Kidney epithelial cell (primary cell): Measurements from ENCODE around the gene SH3RF3. TPM values are rescaled to one million over a fixed set of nuclear protein-coding genes. Genes with fewer than 3 reads are reported as not detected.

ENCODE experiments used
- DNase-seq: peaks from one replicate; pipeline ENCODE4 v3.0.0-alpha.2; 2010; ENCODE audit warnings: low read depth
- H3K27me3 ChIP-seq: 2 replicates; pipeline ENCODE4 v1.6.0; 2011; ENCODE audit warnings: low read length; ENCODE audit not compliant: control insufficient read depth, insufficient read depth
- H3K36me3 ChIP-seq: 2 replicates; pipeline ENCODE4 v1.5.1; 2011; ENCODE audit warnings: low read length; ENCODE audit not compliant: control insufficient read depth, insufficient read depth
- H3K4me3 ChIP-seq: 2 replicates; pipeline ENCODE4 v1.5.1; 2011; ENCODE audit warnings: low read depth, mild to moderate bottlenecking, control low read depth, low read length
- total RNA-seq: library from RNA; depleted of rRNA; stranded (reverse); fragments of >200 nt; gene quantifications from 2 replicates; pipeline ENCODE4 v1.2.3, GENCODE V29; 2015
- TF ChIP-seq, protein P1 (sequence below): IDR thresholded peaks from 2 replicates; pipeline ENCODE4 v1.5.1; 2011; ENCODE audit warnings: mild to moderate bottlenecking, moderate library complexity, low read length, control low read depth, inconsistent platforms; ENCODE audit not compliant: insufficient read depth, poor library complexity, severe bottlenecking

Gene SH3RF3
- total RNA-seq, 1 donor from 2014 or later = 9.6 TPM

DNA sequence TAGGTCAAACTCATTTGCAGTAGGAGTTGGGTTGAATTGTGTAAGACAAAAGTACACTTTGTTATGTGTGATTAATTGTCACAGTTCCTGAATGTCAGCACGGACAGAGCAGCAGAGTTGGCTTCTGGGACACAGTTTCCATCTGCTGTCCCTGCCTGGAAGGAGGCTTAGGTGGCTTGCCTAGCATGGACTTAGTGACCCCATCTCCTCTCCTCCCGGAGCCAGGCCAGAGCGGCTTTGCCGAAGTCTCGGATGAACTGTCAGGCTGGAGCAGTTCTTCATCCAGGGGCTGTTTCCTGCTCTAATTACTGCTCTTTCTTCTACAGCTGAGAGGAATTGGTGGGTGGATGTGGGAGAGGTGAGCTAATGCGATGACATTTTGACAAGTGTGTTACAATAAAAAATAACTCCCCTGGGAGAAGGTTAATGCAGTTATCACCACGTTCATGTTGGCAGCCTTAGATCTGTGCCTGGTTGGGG, 102.0 kb downstream of the SH3RF3 start:
- DNase-seq = no peak
- Histone ChIP-seq H3K27me3 (no peaks in the 10 kb centered on the region), H3K36me3 (no peaks in the 10 kb centered on the region), H3K4me3 (no peak overlapping the region)
- TF ChIP-seq, protein P1, sequence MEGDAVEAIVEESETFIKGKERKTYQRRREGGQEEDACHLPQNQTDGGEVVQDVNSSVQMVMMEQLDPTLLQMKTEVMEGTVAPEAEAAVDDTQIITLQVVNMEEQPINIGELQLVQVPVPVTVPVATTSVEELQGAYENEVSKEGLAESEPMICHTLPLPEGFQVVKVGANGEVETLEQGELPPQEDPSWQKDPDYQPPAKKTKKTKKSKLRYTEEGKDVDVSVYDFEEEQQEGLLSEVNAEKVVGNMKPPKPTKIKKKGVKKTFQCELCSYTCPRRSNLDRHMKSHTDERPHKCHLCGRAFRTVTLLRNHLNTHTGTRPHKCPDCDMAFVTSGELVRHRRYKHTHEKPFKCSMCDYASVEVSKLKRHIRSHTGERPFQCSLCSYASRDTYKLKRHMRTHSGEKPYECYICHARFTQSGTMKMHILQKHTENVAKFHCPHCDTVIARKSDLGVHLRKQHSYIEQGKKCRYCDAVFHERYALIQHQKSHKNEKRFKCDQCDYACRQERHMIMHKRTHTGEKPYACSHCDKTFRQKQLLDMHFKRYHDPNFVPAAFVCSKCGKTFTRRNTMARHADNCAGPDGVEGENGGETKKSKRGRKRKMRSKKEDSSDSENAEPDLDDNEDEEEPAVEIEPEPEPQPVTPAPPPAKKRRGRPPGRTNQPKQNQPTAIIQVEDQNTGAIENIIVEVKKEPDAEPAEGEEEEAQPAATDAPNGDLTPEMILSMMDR = no peak

DNA sequence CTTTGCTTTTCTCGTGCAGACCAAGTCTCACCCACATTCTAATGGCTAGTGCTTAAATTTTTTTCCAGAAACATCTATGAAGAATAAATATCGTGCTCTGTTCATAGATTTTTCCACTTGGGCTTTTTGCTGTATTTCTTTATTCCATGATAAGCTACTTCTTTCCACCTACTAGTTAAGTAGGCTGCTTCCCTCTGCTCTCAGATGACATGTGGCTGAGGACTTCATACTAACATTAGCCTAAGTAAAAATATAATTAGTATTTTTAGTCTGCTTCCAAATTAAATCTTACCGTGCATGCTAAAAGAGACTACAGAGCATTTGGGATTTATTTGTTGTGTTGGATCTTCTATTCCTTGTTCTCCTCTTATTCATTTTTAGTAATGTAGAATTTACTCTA, 102.4 kb downstream of the SH3RF3 start:
- Histone ChIP-seq H3K4me3 (no peak overlapping the region), H3K36me3 (no peaks in the 10 kb centered on the region), H3K27me3 (no peaks in the 10 kb centered on the region)
- TF ChIP-seq, protein P1 = no peak
- no peak for DNase-seq

DNA sequence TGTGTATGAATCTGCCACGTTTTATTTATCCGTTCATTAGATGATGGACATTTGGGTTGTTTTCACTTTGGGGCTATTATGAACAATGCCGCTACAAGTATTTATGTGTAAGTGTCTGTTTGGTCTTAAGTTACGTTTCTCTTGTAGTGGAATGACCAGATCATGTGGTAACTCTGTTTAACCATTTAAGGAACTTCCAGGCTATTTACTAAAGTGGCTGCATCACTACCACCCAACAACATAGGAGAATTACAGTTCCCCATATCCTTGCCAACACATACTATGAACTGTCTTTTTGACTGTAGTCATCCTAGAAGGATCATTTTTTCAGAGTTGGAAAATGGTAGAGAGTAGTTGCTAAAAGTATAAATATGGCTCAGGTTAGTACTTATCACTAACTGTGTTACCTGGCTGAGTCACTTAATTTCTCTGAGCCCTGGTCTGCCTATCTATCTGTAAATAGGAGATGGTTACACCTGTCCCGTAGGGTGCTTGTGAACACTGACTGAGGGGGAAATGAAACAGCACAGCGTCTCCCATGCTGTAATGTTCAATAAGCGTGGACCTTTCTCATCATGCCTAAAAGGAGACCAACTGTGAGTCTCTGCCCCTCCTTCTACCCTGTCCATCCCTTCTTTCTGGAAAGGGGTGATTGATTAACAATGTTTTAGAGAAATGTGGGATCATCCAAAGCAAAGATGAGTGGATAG, 103.1 kb downstream of the SH3RF3 start:
- TF ChIP-seq, protein P1 = no peak
- H3K27me3 ChIP-seq = no peaks in the 10 kb centered on the region

DNA sequence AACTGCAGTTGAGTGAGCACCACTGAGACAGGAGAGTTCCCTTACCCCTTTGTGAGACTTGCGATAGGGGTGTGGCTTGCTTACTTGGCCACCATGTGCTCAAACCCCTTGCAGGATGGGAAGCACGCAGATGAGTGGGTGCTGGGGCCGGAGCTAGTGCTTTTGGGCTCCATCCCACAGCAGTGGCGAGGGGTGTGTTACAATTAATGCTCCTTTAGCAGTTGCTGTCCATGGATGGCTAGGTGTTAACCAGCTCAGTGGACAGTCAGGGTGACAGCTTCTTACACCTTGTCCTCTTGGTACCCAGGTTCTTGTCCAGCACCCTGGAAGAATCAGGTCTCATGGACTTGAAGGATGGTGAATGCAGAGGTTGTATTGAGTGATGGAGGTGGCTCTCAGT, 103.9 kb downstream of the SH3RF3 start:
- DNase-seq = no peak
- Histone ChIP-seq H3K27me3 (no peaks in the 10 kb centered on the region), H3K4me3 (no peak overlapping the region), H3K36me3 (no peaks in the 10 kb centered on the region)
- TF ChIP-seq, protein P1 = no peak

More for the DNA sequence above, 103.1 kb downstream of the SH3RF3 start:
- Histone ChIP-seq H3K36me3 (no peaks in the 10 kb centered on the region), H3K4me3 (no peak overlapping the region)
- DNase-seq = no peak

DNA sequence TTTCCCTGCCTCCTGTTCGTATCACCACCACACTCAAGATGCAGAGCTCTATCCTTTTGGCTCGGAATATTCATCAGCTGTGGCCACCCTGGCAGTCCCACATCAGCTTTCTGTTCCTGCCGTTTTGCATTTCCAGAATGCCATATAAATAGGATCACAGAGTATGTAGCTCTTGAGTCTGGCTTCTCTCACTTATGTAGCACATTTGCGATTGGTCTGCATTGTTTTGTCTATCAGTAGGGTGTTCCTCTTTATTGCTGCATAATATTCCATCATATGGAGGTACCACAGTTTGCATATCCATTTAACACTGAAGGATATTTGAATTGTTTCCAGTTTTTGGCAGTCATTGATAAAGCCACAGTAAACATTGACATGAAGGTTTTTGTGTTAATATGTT, 104.6 kb downstream of the SH3RF3 start:
- Histone ChIP-seq H3K36me3 (no peaks in the 10 kb centered on the region), H3K4me3 (no peak overlapping the region), H3K27me3 (no peaks in the 10 kb centered on the region)
- DNase-seq = no peak
- TF ChIP-seq, protein P1 = no peak

DNA sequence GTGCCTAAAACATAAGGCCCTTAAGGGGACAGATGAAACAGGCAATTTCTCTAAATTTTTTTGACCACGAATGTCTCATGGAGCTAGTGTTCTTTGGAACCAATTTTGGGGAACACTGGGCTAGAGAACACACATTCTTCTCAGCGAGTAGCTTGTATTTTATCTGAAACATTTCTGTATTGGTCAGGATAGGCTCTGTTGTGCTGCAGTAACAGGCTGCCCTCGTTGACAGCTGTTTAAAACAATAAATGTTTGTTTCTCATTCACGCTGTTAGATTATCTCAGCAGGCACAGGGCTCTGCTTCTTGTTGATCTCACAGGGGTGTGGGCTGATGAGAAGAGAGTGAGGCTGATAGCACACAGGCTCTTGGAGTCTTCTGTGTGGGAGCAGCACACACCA, 105.3 kb downstream of the SH3RF3 start:
- DNase-seq = no peak
- Histone ChIP-seq H3K36me3 (no peaks in the 10 kb centered on the region), H3K27me3 (no peaks in the 10 kb centered on the region), H3K4me3 (no peak overlapping the region)
- TF ChIP-seq, protein P1 = no peak
